Thoracic aorta (tissue), 2 donors: ENCODE data around the gene FOS. TPM values are rescaled to one million over a fixed set of nuclear protein-coding genes. Genes with fewer than 3 reads are reported as not detected.
A peak's percentile ranks its signal among the peaks of the same experiment; 100 is the strongest.
"Not testable (repeated sequence)": the region's sequence is repeated elsewhere in the genome, so short reads cannot be mapped to it uniquely, and the experiment has no call there.

Experiments used
- ATAC-seq: fragments of 150-250 bp; one replicate; pipeline ENCODE4 v1.8.0; 2017; ENCODE audit warnings: low read depth; ENCODE audit not compliant: insufficient number of reproducible peaks, low FRiP score
- DNase-seq: peaks from one replicate; pipeline ENCODE4 v3.0.0-alpha.2; 2020; ENCODE audit warnings: low spot score
- H3K27ac ChIP-seq, 2 donors: fragments of 200-600 bp; sonication (generic); 1 replicate in 1 of 2; 2 replicates in 1 of 2; pipeline ENCODE4 v1.5.1; 2016; ENCODE audit warnings: mild to moderate bottlenecking in 2 of 2, moderate library complexity in 2 of 2
- H3K27me3 ChIP-seq: fragments of 200-600 bp; sonication (generic); replicated peaks from 2 replicates; pipeline ENCODE4 v1.6.0; 2016; ENCODE audit warnings: mild to moderate bottlenecking; ENCODE audit not compliant: insufficient read depth
- H3K36me3 ChIP-seq: fragments of 200-600 bp; sonication (generic); one replicate; pipeline ENCODE4 v1.5.1; 2016
- H3K4me1 ChIP-seq, 2 donors: fragments of 200-600 bp; sonication (generic); 1 replicate in 1 of 2; 2 replicates in 1 of 2; pipeline versions ENCODE4 v1.5.1 to v1.6.0; 2016; ENCODE audit warnings: low read depth in 2 of 2, mild to moderate bottlenecking in 1 of 2; ENCODE audit not compliant: control insufficient read depth in 1 of 2
- H3K4me3 ChIP-seq: fragments of 200-600 bp; sonication (generic); 2 replicates; pipeline ENCODE4 v1.5.1; 2016; ENCODE audit warnings: mild to moderate bottlenecking
- H3K9me3 ChIP-seq: fragments of 200-600 bp; sonication (generic); 2 replicates; pipeline ENCODE4 v1.5.1; 2016
- CTCF ChIP-seq: fragments of 200-600 bp; sonication (generic); IDR thresholded peaks from one replicate; pipeline ENCODE4 v1.5.1; 2019; ENCODE audit warnings: antibody characterized with exemption
- total RNA-seq, 2 donors: library from RNA; depleted of rRNA; stranded (reverse); fragments of >200 nt; gene quantifications; one replicate each; pipeline versions ENCODE4 v1.1.0 to v1.2.3, GENCODE V29; 2016

The FOS gene
- total RNA-seq, 2 donors from 2014 or later: 358 to 3,038 TPM

GRCh38 chr14:75281654-75282019 lies 3.0 kb downstream of the FOS start:
- H3K9me3 ChIP-seq: no peaks in the 10 kb centered on the region
- ATAC-seq (no peak), DNase-seq (no peak)
- H3K27ac ChIP-seq: peak overlapping the region in 1 of 2 donors; percentile 100
- no peak for TF ChIP-seq CTCF
- H3K27me3 ChIP-seq: no peaks in the 10 kb centered on the region
- H3K4me1 ChIP-seq: peaks cover 5 to 21% of the 10 kb centered on the region in 2 donors
- peaks cover 14% of the 10 kb centered on the region for H3K36me3 ChIP-seq
- peak overlapping the region; percentile 88 for H3K4me3 ChIP-seq

GRCh38 chr14:75282170-75282554 lies 3.5 kb downstream of the FOS start:
- no peak for ATAC-seq
- Histone ChIP-seq H3K4me3 (peak overlapping the region; percentile 88), H3K27ac (peak overlapping the region in 1 of 2 donors; percentile 16), H3K27me3 (no peaks in the 10 kb centered on the region), H3K36me3 (peaks cover 14% of the 10 kb centered on the region), H3K4me1 (peaks cover 5 to 21% of the 10 kb centered on the region in 2 donors), H3K9me3 (no peaks in the 10 kb centered on the region)
- no peak for DNase-seq
- TF ChIP-seq CTCF: no peak

GRCh38 chr14:75282555-75283161 lies 4.0 kb downstream of the FOS start:
- H3K9me3 ChIP-seq, ATAC-seq, H3K27me3 ChIP-seq, DNase-seq: not testable (repeated sequence)
- Histone ChIP-seq H3K4me3 (peak overlapping the region; percentile 88), H3K36me3 (peaks cover 14% of the 10 kb centered on the region), H3K4me1 (peaks cover 8 to 21% of the 10 kb centered on the region in 2 donors), H3K27ac (peak overlapping the region in 1 of 2 donors; percentile 16)

- ATAC-seq (no peak), DNase-seq (no peak)
- peaks cover 8 to 21% of the 10 kb centered on the region in 2 donors for H3K4me1 ChIP-seq
- H3K36me3 ChIP-seq: peaks cover 14% of the 10 kb centered on the region
- H3K27me3 ChIP-seq: no peaks in the 10 kb centered on the region
- H3K27ac ChIP-seq: no peak overlapping the region
- no peak overlapping the region for H3K4me3 ChIP-seq
- no peak for TF ChIP-seq CTCF
- H3K9me3 ChIP-seq: no peaks in the 10 kb centered on the region
These were observed 4.7 kb downstream of the FOS start for GRCh38 chr14:75283162-75283832.

- H3K27me3 ChIP-seq: no peaks in the 10 kb centered on the region
- no peak for ATAC-seq
These were observed 5.4 kb downstream of the FOS start for GRCh38 chr14:75283833-75284563.

More at GRCh38 chr14:75283833-75284563, 5.4 kb downstream of the FOS start:
- TF ChIP-seq CTCF: no peak
- Histone ChIP-seq H3K9me3 (no peaks in the 10 kb centered on the region), H3K4me1 (peaks cover 8 to 21% of the 10 kb centered on the region in 2 donors), H3K36me3 (peaks cover 14% of the 10 kb centered on the region), H3K27ac (peak overlapping the region in 1 of 2 donors; percentile 51), H3K4me3 (no peak overlapping the region)
- no peak for DNase-seq
